ENCODE data around the gene MRPS16. TPM values are rescaled to one million over a fixed set of nuclear protein-coding genes. Genes with fewer than 3 reads are reported as not detected.

MRPS16 gene
- total RNA-seq, 1 donor from 2014 or later = 67.0 TPM

- Mint-ChIP-seq H3K4me1 (ENCODE audit: low read depth, unreplicated experiment) (no peaks in the 10 kb centered on the region), H3K36me3 (ENCODE audit: low read depth, unreplicated experiment) (peaks cover 10% of the 10 kb centered on the region), H3K9me3 (ENCODE audit: unreplicated experiment) (no peaks in the 10 kb centered on the region), H3K27ac (ENCODE audit: unreplicated experiment) (no peak overlapping the region), H3K27me3 (ENCODE audit: low read depth, unreplicated experiment) (no peaks in the 10 kb centered on the region), H3K4me3 (ENCODE audit: unreplicated experiment) (no peak overlapping the region)
- Histone ChIP-seq H3K4me3 (ENCODE audit: insufficient read depth, low read depth, low read length) (no peak overlapping the region), H3K4me1 (ENCODE audit: insufficient read depth, low read length) (no peaks in the 10 kb centered on the region), H3K9ac (ENCODE audit: low read length) (no peak overlapping the region), H2AFZ (ENCODE audit: low read depth, low read length) (no peak overlapping the region), H3K36me3 (ENCODE audit: insufficient read depth, low read length) (peaks cover 6% of the 10 kb centered on the region), H3K27me3 (ENCODE audit: insufficient read depth, low read length) (no peaks in the 10 kb centered on the region), H3K27ac (ENCODE audit: low read depth, low read length) (no peak overlapping the region), H4K20me1 (ENCODE audit: insufficient read depth, low read length) (no peaks in the 10 kb centered on the region), H3K4me2 (ENCODE audit: low read length) (no peak overlapping the region), H3K9me3 (ENCODE audit: insufficient read depth, low read depth, low read length) (no peaks in the 10 kb centered on the region), H3K79me2 (ENCODE audit: insufficient read depth, low read length) (no peaks in the 10 kb centered on the region)
- DNase-seq (ENCODE audit: low read depth) (no peak), FAIRE-seq (peak; percentile 72)
- TF ChIP-seq CTCF (IDR thresholded peaks at IDR 0.05; ENCODE audit: insufficient read depth, low read depth, low read length) (no peak), EZH2 (IDR thresholded peaks at IDR 0.05; ENCODE audit: insufficient read depth, low read length) (no peak)
Observed at GRCh38 chr10:73219384-73219783, 33.1 kb downstream of the MRPS16 start.

GRCh38 chr10:73218431-73219191 is 33.8 kb downstream of the MRPS16 start:
- Mint-ChIP-seq H3K27ac (ENCODE audit: unreplicated experiment) (no peak overlapping the region), H3K36me3 (ENCODE audit: low read depth, unreplicated experiment) (peaks cover 13% of the 10 kb centered on the region), H3K4me3 (ENCODE audit: unreplicated experiment) (no peak overlapping the region), H3K4me1 (ENCODE audit: low read depth, unreplicated experiment) (no peaks in the 10 kb centered on the region), H3K9me3 (ENCODE audit: unreplicated experiment) (no peaks in the 10 kb centered on the region), H3K27me3 (ENCODE audit: low read depth, unreplicated experiment) (no peaks in the 10 kb centered on the region)
- TF ChIP-seq CTCF (IDR thresholded peaks at IDR 0.05; ENCODE audit: insufficient read depth, low read depth, low read length) = peak; percentile 40
- TF ChIP-seq EZH2 (IDR thresholded peaks at IDR 0.05; ENCODE audit: insufficient read depth, low read length) = no peak
- Histone ChIP-seq H3K27me3 (ENCODE audit: insufficient read depth, low read length) (no peaks in the 10 kb centered on the region), H3K36me3 (ENCODE audit: insufficient read depth, low read length) (peaks cover 6% of the 10 kb centered on the region), H2AFZ (ENCODE audit: low read depth, low read length) (no peak overlapping the region), H3K9me3 (ENCODE audit: insufficient read depth, low read depth, low read length) (no peaks in the 10 kb centered on the region), H3K4me1 (ENCODE audit: insufficient read depth, low read length) (no peaks in the 10 kb centered on the region), H3K27ac (ENCODE audit: low read depth, low read length) (no peak overlapping the region), H3K79me2 (ENCODE audit: insufficient read depth, low read length) (no peaks in the 10 kb centered on the region), H3K9ac (ENCODE audit: low read length) (no peak overlapping the region), H3K4me3 (ENCODE audit: insufficient read depth, low read depth, low read length) (no peak overlapping the region), H4K20me1 (ENCODE audit: insufficient read depth, low read length) (no peaks in the 10 kb centered on the region), H3K4me2 (ENCODE audit: low read length) (no peak overlapping the region)
- FAIRE-seq = no peak
- no peak for DNase-seq (ENCODE audit: low read depth)

DNA sequence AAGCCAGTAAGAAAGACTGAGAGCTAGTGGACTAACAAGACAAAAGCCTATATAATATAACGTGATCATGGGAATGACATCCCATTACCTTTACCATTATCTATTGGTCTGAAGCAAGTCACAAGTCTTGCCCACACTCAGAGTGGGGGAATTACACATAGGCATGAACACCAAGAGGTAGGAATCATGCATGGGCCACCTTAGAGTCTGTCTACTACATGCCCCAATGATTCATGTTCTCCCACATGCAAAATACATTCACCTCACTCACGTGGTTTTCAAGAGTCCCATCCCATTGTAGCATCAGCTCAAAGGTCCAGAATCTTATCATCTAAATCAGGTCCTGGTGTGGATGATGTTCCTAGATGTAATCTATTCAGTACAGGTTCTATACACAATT is 34.8 kb downstream of the MRPS16 start:
- Histone ChIP-seq H4K20me1 (ENCODE audit: insufficient read depth, low read length) (no peaks in the 10 kb centered on the region), H2AFZ (ENCODE audit: low read depth, low read length) (no peak overlapping the region), H3K9ac (ENCODE audit: low read length) (no peak overlapping the region), H3K4me1 (ENCODE audit: insufficient read depth, low read length) (no peaks in the 10 kb centered on the region), H3K36me3 (ENCODE audit: insufficient read depth, low read length) (peaks cover 6% of the 10 kb centered on the region), H3K4me2 (ENCODE audit: low read length) (no peak overlapping the region), H3K79me2 (ENCODE audit: insufficient read depth, low read length) (no peaks in the 10 kb centered on the region), H3K27me3 (ENCODE audit: insufficient read depth, low read length) (no peaks in the 10 kb centered on the region), H3K27ac (ENCODE audit: low read depth, low read length) (no peak overlapping the region), H3K9me3 (ENCODE audit: insufficient read depth, low read depth, low read length) (no peaks in the 10 kb centered on the region), H3K4me3 (ENCODE audit: insufficient read depth, low read depth, low read length) (no peak overlapping the region)
- DNase-seq (ENCODE audit: low read depth) (no peak), FAIRE-seq (no peak)
- H3K36me3 Mint-ChIP-seq (ENCODE audit: low read depth, unreplicated experiment) = peaks cover 13% of the 10 kb centered on the region
- TF ChIP-seq EZH2 (IDR thresholded peaks at IDR 0.05; ENCODE audit: insufficient read depth, low read length) (no peak), CTCF (IDR thresholded peaks at IDR 0.05; ENCODE audit: insufficient read depth, low read depth, low read length) (no peak)
- no peaks in the 10 kb centered on the region for H3K27me3 Mint-ChIP-seq (ENCODE audit: low read depth, unreplicated experiment)
- H3K4me1 Mint-ChIP-seq (ENCODE audit: low read depth, unreplicated experiment) = peaks cover 2% of the 10 kb centered on the region
- H3K27ac Mint-ChIP-seq (ENCODE audit: unreplicated experiment) = no peak overlapping the region
- H3K4me3 Mint-ChIP-seq (ENCODE audit: unreplicated experiment) = no peak overlapping the region
- no peaks in the 10 kb centered on the region for H3K9me3 Mint-ChIP-seq (ENCODE audit: unreplicated experiment)
